ENCODE measurements around the gene EIF5A2.

EIF5A2 gene

DNA sequence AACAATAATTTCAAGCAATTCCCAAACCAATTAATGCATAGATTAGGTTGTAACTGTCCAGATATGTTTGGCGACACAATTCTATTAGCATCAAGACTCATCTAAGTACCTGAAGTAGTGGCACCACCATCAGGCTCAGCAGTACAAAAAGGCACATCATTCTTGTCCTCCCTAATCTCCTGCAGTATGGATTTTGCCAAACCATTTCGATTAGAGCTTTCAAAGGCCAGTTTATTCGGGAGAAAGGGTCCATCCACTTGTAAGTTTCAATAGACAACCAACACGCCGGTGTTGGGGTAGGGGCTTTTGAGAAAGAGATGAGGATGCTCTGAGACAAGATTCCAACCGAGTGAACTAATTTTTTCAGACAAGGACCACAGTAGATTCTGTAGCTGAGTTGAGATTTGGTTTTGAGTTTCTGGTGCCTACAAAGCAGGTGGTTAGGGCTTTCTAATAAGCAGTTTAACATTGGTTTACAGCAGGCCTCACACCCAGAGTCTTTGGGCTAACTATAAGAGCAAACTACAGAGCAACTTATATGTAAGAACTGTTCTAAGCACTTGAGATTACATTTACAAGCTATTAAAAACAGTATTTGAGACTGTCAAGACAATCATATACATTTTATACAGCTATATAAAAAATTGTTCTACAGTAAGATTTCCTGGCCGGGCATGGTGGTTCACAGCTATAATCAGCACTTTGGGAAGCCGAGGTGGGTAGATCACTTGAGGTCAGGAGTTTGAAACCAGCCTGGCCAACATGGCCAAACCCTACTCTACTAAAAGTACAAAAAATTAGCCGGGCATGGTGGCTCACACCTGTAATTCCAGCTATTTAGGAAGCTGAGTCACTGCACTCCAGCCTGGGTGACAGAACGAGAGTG, 43.0 kb downstream of the EIF5A2 start:
- TF ChIP-seq, protein P1, sequence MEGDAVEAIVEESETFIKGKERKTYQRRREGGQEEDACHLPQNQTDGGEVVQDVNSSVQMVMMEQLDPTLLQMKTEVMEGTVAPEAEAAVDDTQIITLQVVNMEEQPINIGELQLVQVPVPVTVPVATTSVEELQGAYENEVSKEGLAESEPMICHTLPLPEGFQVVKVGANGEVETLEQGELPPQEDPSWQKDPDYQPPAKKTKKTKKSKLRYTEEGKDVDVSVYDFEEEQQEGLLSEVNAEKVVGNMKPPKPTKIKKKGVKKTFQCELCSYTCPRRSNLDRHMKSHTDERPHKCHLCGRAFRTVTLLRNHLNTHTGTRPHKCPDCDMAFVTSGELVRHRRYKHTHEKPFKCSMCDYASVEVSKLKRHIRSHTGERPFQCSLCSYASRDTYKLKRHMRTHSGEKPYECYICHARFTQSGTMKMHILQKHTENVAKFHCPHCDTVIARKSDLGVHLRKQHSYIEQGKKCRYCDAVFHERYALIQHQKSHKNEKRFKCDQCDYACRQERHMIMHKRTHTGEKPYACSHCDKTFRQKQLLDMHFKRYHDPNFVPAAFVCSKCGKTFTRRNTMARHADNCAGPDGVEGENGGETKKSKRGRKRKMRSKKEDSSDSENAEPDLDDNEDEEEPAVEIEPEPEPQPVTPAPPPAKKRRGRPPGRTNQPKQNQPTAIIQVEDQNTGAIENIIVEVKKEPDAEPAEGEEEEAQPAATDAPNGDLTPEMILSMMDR (IDR thresholded peaks at IDR 0.05; ENCODE audit: low read depth, low read length) = no peak
- no peak for TF ChIP-seq MYC (IDR thresholded peaks at IDR 0.05; ENCODE audit: low read depth, low read length)
- TF ChIP-seq POLR2A (IDR thresholded peaks at IDR 0.05; ENCODE audit: extremely low read depth, insufficient read length) = no peak
- no peak for TF ChIP-seq MAX (IDR thresholded peaks at IDR 0.05; ENCODE audit: low read depth, low read length)

DNA sequence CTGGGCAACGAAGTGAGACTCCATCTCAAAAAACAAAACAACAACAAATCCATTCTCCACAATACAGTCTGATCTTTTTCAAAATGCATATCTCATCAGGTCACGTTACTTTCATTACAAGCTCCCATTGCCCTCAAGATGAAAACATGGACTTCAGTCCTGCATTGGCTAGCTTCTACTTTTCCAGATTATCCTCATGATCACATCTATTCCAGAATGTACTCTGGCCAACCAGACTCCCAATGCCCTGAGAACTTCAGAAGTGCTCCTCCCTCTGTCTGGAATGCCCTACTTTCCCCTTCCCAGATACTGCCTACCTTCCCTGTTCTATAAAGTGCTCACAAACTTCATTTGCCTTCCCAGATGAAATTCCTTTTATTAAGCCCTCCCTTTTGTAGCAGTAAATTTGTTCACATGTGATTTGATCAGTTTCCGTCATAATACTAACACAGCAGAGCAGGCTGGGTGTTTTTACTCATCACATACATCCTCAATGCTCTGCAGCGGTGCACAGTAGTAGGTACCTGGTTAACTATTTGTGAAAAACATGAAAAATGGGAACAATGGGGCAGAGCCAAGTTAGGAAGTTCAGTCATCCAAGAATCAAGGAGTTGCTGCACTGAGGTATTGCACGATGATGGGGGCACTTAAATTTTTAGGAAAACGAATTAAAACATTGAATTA, 43.8 kb downstream of the EIF5A2 start:
- peak; percentile 16 for DNase-seq (ENCODE audit: low read depth)
- TF ChIP-seq, protein P1 (IDR thresholded peaks at IDR 0.05; ENCODE audit: low read depth, low read length) = no peak
- TF ChIP-seq MYC (IDR thresholded peaks at IDR 0.05; ENCODE audit: low read depth, low read length) = no peak
- TF ChIP-seq POLR2A (IDR thresholded peaks at IDR 0.05; ENCODE audit: extremely low read depth, insufficient read length) = no peak
- TF ChIP-seq MAX (IDR thresholded peaks at IDR 0.05; ENCODE audit: low read depth, low read length) = no peak
- H3K4me3 ChIP-seq (ENCODE audit: low read depth, low read length) = no peak overlapping the region

More for the DNA sequence above, 43.0 kb downstream of the EIF5A2 start:
- DNase-seq (ENCODE audit: low read depth) = peak; percentile 27
- H3K4me3 ChIP-seq (ENCODE audit: low read depth, low read length) = no peak overlapping the region

DNA sequence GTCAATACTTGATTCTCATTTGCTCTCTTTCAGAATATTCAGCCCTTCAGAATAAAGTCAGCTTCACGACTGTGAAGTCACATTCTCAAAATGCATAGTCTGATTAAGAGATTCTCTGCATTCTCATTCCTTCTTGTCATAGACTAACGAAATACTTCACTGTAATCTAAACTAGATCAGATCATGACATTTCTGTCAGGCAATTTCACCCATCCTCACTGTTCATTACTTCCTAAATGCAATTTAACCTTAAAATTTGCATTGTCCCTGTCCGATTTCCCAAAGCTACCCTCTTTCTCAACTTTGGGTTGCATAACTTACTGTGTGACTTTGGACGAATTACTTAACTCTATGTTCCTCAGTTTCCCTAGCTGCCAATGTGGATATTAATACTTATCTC, 44.6 kb downstream of the EIF5A2 start:
- TF ChIP-seq MYC (IDR thresholded peaks at IDR 0.05; ENCODE audit: low read depth, low read length) = no peak
- TF ChIP-seq, protein P1 (IDR thresholded peaks at IDR 0.05; ENCODE audit: low read depth, low read length) = no peak
- no peak for TF ChIP-seq POLR2A (IDR thresholded peaks at IDR 0.05; ENCODE audit: extremely low read depth, insufficient read length)
- no peak for TF ChIP-seq MAX (IDR thresholded peaks at IDR 0.05; ENCODE audit: low read depth, low read length)
- DNase-seq (ENCODE audit: low read depth) = peak; percentile 23

DNA sequence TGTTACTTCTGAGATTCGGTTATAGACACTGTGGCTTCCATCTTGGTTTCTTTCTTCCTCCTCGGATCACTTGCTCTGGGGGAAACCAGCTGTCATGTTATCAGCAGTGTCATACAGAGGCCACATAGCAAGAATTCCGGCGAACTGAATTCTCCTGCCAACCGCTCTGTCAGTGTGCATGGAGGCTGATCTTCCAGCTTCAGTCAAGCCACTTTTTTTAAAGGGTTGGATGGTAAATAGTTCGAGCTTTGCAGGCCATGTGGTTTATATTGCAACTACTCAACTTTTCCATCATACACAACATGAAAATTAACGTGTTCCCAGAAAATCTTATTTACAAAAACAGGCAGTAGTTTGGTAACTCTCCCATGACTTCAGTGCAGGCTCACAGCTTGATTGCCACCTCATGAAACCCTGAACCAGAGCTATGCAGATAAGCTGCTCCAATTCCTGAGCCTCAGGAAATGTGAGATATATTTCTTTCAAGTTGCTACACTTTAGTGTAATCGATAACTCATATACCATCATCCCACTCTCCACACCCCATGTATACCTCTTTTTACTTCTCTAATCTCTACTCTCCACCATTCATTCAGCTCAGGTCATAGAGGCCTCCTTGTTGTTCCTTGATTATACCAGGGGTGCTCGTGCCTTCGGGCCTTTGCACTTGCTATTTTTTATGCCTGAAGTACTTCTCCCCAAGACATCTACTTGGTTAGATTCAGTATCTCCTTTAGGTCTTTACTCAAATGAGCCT, 45.6 kb downstream of the EIF5A2 start:
- no peak for DNase-seq (ENCODE audit: low read depth)
- no peak for TF ChIP-seq MAX (IDR thresholded peaks at IDR 0.05; ENCODE audit: low read depth, low read length)
- TF ChIP-seq MYC (IDR thresholded peaks at IDR 0.05; ENCODE audit: low read depth, low read length) = no peak
- TF ChIP-seq, protein P1 (IDR thresholded peaks at IDR 0.05; ENCODE audit: low read depth, low read length) = no peak
- TF ChIP-seq POLR2A (IDR thresholded peaks at IDR 0.05; ENCODE audit: extremely low read depth, insufficient read length) = no peak
- no peak overlapping the region for H3K4me3 ChIP-seq (ENCODE audit: low read depth, low read length)

More for the DNA sequence above, 44.6 kb downstream of the EIF5A2 start:
- H3K4me3 ChIP-seq (ENCODE audit: low read depth, low read length) = no peak overlapping the region

DNA sequence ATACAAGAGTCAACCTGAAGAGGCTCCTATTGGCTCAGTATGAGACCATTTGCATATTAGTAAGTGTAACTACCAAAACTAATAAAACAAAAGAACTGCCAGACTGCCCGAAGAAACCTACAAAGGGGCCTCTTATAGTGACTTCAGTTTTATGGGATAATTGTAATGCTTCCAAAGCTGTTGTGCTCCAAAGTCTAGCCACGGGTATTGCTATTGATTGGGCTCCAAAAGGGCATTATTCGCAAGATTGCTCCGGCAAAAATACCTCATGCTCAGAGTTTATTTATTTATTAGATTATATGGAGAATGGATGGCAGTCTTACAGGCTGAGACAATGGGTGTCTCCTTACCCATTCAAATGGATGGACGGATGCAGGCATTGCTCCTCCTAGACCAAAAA, 49.8 kb downstream of the EIF5A2 start:
- no peak for DNase-seq (ENCODE audit: low read depth)
- no peak for TF ChIP-seq MYC (IDR thresholded peaks at IDR 0.05; ENCODE audit: low read depth, low read length)
- TF ChIP-seq MAX (IDR thresholded peaks at IDR 0.05; ENCODE audit: low read depth, low read length) = no peak
- TF ChIP-seq, protein P1 (IDR thresholded peaks at IDR 0.05; ENCODE audit: low read depth, low read length) = no peak
- no peak for TF ChIP-seq POLR2A (IDR thresholded peaks at IDR 0.05; ENCODE audit: extremely low read depth, insufficient read length)
- no peak overlapping the region for H3K4me3 ChIP-seq (ENCODE audit: low read depth, low read length)
